Measurements from ENCODE around the gene TMEM203. TPM values are rescaled to one million over a fixed set of nuclear protein-coding genes. Genes with fewer than 3 reads are reported as not detected.
A peak's percentile ranks its signal among the peaks of the same experiment; 100 is the strongest.

Gene TMEM203
- total RNA-seq, 4 donors from 2014 or later, result 18.9 to 42.1 (median 28.7) TPM

- no peak for TF ChIP-seq POLR2A (IDR thresholded peaks at IDR 0.05)
- no peak for TF ChIP-seq EP300 (IDR thresholded peaks at IDR 0.05; ENCODE audit: low read depth)
- no peak for TF ChIP-seq POLR2AphosphoS5 (IDR thresholded peaks at IDR 0.05)
- TF ChIP-seq CTCF (IDR thresholded peaks at IDR 0.05), result no peak
- intact Hi-C loops (cut with DNase I; ENCODE audit: low total_unique reads), result no loop called here
- H3K4me3 ChIP-seq, result no peak overlapping the region
- peaks cover 10 to 41% (median 34%) of the 10 kb centered on the region in 4 donors for H3K4me1 ChIP-seq
- peaks cover 93% of the 10 kb centered on the region for H3K27me3 ChIP-seq
- H3K27ac ChIP-seq, result peak overlapping the region in 1 of 4 donors; percentile 72
- H3K36me3 ChIP-seq, result no peaks in the 10 kb centered on the region
- in situ Hi-C loops (cut with MboI; ENCODE audit: low pct_ligation_motif_present in 1 of 4, low pct_unique_long_range_greater_than_20kb in 1 of 4, low sequenced_read_pairs in 3 of 4), result no loop called here
- WGBS, 2 donors (ENCODE audit: low coverage in 1 of 2), result 63% methylated on average over 12 of the region's 14 CpGs; no CpG with 5 or more reads in 1 of the 2 donors
- DNase-seq, result no peak
- H3K9me3 ChIP-seq, result no peaks in the 10 kb centered on the region
Observed at GRCh38 chr9:137170486-137171148, 34.8 kb downstream of the TMEM203 start.

- Histone ChIP-seq H3K4me3 (peak within 1 kb of the TSS in 3 of 4 donors; percentile 30 to 48 (median 46)), H3K36me3 (no peaks in the 10 kb centered on the region), H3K27ac (peak within 1 kb of the TSS; percentile 30 to 72 (median 48)), H3K4me1 (peaks cover 10 to 41% (median 33%) of the 10 kb centered on the region in 4 donors), H3K9me3 (no peaks in the 10 kb centered on the region), H3K27me3 (peaks cover 96% of the 10 kb centered on the region)
- in situ Hi-C loops (cut with MboI; ENCODE audit: low pct_ligation_motif_present in 1 of 4, low pct_unique_long_range_greater_than_20kb in 1 of 4, low sequenced_read_pairs in 3 of 4) (no loop called here), intact Hi-C loops (cut with DNase I; ENCODE audit: low total_unique reads) (no loop called here)
- TF ChIP-seq CTCF (IDR thresholded peaks at IDR 0.05) (no peak), POLR2AphosphoS5 (IDR thresholded peaks at IDR 0.05) (peak in 1 of 3 donors; percentile 27)
- 15% methylated on average over 22 of the region's 41 CpGs; no CpG with 5 or more reads in 1 of the 2 donors for WGBS, 2 donors (ENCODE audit: low coverage in 1 of 2)
- DNase-seq, result peak; percentile 52
Observed at GRCh38 chr9:137169896-137170358, 35.5 kb downstream of the TMEM203 start, which contains the start of gene LRRC26. Gene LRRC26 (minus strand): TSS chr9:137170051. CDS start chr9:137169943, 108 bp downstream.

GRCh38 chr9:137168904-137169856 is 36.3 kb downstream of the TMEM203 start:
- DNase-seq, result peak; percentile 41
- H3K36me3 ChIP-seq, result no peaks in the 10 kb centered on the region
- H3K27me3 ChIP-seq, result peaks cover 98% of the 10 kb centered on the region
- in situ Hi-C loops (cut with MboI; ENCODE audit: low pct_ligation_motif_present in 1 of 4, low pct_unique_long_range_greater_than_20kb in 1 of 4, low sequenced_read_pairs in 3 of 4), result no loop called here
- no peak for TF ChIP-seq EP300 (IDR thresholded peaks at IDR 0.05; ENCODE audit: low read depth)
- peak in 1 of 5 experiments; percentile 10 for TF ChIP-seq CTCF (IDR thresholded peaks at IDR 0.05)
- no peak for TF ChIP-seq POLR2A (IDR thresholded peaks at IDR 0.05)
- no peak for TF ChIP-seq POLR2AphosphoS5 (IDR thresholded peaks at IDR 0.05)
- 0% methylated on average over 98 of the region's 124 CpGs; no CpG with 5 or more reads in 1 of the 2 donors for WGBS, 2 donors (ENCODE audit: low coverage in 1 of 2)
- H3K4me1 ChIP-seq, result peaks cover 10 to 37% (median 30%) of the 10 kb centered on the region in 4 donors
- H3K27ac ChIP-seq, result peak overlapping the region; percentile 30 to 72 (median 48)
- intact Hi-C loops (cut with DNase I; ENCODE audit: low total_unique reads), result no loop called here
- peak overlapping the region in 3 of 4 donors; percentile 30 to 48 (median 46) for H3K4me3 ChIP-seq
- H3K9me3 ChIP-seq, result no peaks in the 10 kb centered on the region

GRCh38 chr9:137168573-137168903 is 36.9 kb downstream of the TMEM203 start:
- 1% methylated on average over 30 of the region's 36 CpGs; no CpG with 5 or more reads in 1 of the 2 donors for WGBS, 2 donors (ENCODE audit: low coverage in 1 of 2)
- no peaks in the 10 kb centered on the region for H3K36me3 ChIP-seq
- intact Hi-C loops (cut with DNase I; ENCODE audit: low total_unique reads), result no loop called here
- H3K27ac ChIP-seq, result peak overlapping the region; percentile 4 to 72 (median 48)
- peaks cover 10 to 37% (median 33%) of the 10 kb centered on the region in 4 donors for H3K4me1 ChIP-seq
- H3K4me3 ChIP-seq, result peak overlapping the region in 3 of 4 donors; percentile 30 to 48 (median 46)
- no peak for TF ChIP-seq POLR2AphosphoS5 (IDR thresholded peaks at IDR 0.05)
- no peak for TF ChIP-seq POLR2A (IDR thresholded peaks at IDR 0.05)
- no peak for TF ChIP-seq EP300 (IDR thresholded peaks at IDR 0.05; ENCODE audit: low read depth)
- TF ChIP-seq CTCF (IDR thresholded peaks at IDR 0.05), result no peak
- peaks cover 100% of the 10 kb centered on the region for H3K27me3 ChIP-seq
- in situ Hi-C loops (cut with MboI; ENCODE audit: low pct_ligation_motif_present in 1 of 4, low pct_unique_long_range_greater_than_20kb in 1 of 4, low sequenced_read_pairs in 3 of 4), result no loop called here
- H3K9me3 ChIP-seq, result no peaks in the 10 kb centered on the region
- no peak for DNase-seq
